Activated CD8-positive, alpha-beta T cell treated with anti-CD3 and anti-CD28 coated beads for 36 hours (primary cell): ENCODE results near the gene TRIM29. TPM values are rescaled to one million over a fixed set of nuclear protein-coding genes. Genes with fewer than 3 reads are reported as not detected.

ENCODE experiments used
- ATAC-seq: fragments of 200-7000 bp; cut with Tn5 transposase; one replicate; pipeline ENCODE4 v1.10.0; 2021; ENCODE audit warnings: mild to moderate bottlenecking, moderate library complexity
- CTCF ChIA-PET: fragments of 350-600 bp; sonication (Branson Sonifier 250); formaldehyde crosslinking; loops from one replicate; lab custom pipeline; 2021; ENCODE audit warnings: antibody characterized with exemption; lab: Charles Lee
- POLR2A ChIA-PET: fragments of 350-600 bp; sonication (Branson Sonifier 250); formaldehyde crosslinking; loops from one replicate; lab custom pipeline; 2021; ENCODE audit warnings: antibody characterized with exemption; lab: Charles Lee
- DNase-seq: peaks from one replicate; pipeline ENCODE4 v3.0.0-alpha.2; 2020
- H3K27ac Mint-ChIP-seq: one replicate; pipeline ENCODE4 v1.8.0; 2021; ENCODE audit warnings: mild to moderate bottlenecking, mixed read lengths
- H3K27me3 Mint-ChIP-seq: one replicate; pipeline ENCODE4 v1.8.0; 2021; ENCODE audit warnings: mixed read lengths
- H3K36me3 Mint-ChIP-seq: one replicate; pipeline ENCODE4 v1.8.0; 2021; ENCODE audit warnings: low read depth, mixed read lengths
- H3K4me1 Mint-ChIP-seq: one replicate; pipeline ENCODE4 v1.8.0; 2021; ENCODE audit warnings: low read depth, mixed read lengths
- H3K4me3 Mint-ChIP-seq: one replicate; pipeline ENCODE4 v1.8.0; 2021; ENCODE audit warnings: mild to moderate bottlenecking, moderate library complexity, mixed read lengths
- H3K9me3 Mint-ChIP-seq: one replicate; pipeline ENCODE4 v1.8.0; 2021; ENCODE audit warnings: mixed read lengths
- CTCF ChIP-seq: fragments of 200-600 bp; IDR thresholded peaks from one replicate; pipeline ENCODE4 v1.8.0; 2022; ENCODE audit warnings: antibody characterized with exemption, mild to moderate bottlenecking
- intact Hi-C: fragments of 100-400 bp; cut with micrococcal nuclease; formaldehyde crosslinking; loops from one replicate; pipeline ENCODE4 v1.10.0; 2022
- total RNA-seq, 2 experiments: library from RNA; stranded (reverse); gene quantifications; one replicate each; pipeline ENCODE4 v1.2.3, GENCODE V29; 2021

Gene TRIM29
- total RNA-seq, 2 experiments from 2014 or later = not detected

DNA sequence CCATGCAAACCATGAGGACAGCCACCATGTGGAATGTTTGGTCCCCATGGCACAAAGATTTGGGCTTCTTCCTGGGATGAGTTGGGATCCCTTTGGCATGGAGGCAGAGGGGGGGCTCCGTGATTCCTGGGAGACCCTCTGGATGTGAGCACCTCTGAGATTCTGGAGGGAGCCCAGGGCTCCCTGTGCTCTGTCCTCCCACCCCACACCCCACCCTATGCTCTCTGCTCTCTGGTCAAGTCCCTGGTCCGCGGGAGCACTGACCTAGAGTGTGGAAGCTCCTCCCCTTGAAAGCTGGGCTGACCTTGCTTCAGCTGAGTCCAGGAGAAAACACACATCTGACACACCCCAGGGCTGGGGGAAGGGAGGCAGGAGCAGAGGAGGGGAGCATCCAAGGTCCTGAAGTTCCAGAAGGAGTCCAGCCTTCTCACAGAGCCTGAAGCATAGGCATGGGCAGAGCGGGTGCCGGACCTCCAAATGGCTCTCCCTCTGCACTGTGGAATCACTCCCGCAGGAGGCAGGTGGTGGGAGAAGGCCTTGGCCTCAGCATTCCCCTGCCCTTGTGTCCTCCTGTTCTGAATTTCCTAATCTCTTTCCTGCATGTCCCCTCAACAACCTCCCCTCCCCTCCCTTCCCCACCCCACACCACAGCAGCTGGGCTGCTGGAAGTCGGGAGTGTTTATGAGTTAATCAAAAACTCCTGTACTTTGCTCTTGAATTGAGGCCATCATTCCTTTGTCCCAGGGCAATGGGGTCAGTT lies 47.2 kb upstream of the TRIM29 start:
- peaks cover 7% of the 10 kb centered on the region for H3K4me1 Mint-ChIP-seq
- TF ChIP-seq CTCF = no peak
- no peak overlapping the region for H3K4me3 Mint-ChIP-seq
- no peak overlapping the region for H3K27ac Mint-ChIP-seq
- intact Hi-C loops = no loop called here
- no peaks in the 10 kb centered on the region for H3K36me3 Mint-ChIP-seq
- POLR2A ChIA-PET = no interaction called here
- ATAC-seq (no peak), DNase-seq (no peak)
- peaks cover 12% of the 10 kb centered on the region for H3K27me3 Mint-ChIP-seq
- CTCF ChIA-PET = interaction anchor here (0.8 kb wide), 1 partner anchor 14 kb away, joined by 4 read pairs; no protein-coding TSS in a partner anchor
- no peaks in the 10 kb centered on the region for H3K9me3 Mint-ChIP-seq

DNA sequence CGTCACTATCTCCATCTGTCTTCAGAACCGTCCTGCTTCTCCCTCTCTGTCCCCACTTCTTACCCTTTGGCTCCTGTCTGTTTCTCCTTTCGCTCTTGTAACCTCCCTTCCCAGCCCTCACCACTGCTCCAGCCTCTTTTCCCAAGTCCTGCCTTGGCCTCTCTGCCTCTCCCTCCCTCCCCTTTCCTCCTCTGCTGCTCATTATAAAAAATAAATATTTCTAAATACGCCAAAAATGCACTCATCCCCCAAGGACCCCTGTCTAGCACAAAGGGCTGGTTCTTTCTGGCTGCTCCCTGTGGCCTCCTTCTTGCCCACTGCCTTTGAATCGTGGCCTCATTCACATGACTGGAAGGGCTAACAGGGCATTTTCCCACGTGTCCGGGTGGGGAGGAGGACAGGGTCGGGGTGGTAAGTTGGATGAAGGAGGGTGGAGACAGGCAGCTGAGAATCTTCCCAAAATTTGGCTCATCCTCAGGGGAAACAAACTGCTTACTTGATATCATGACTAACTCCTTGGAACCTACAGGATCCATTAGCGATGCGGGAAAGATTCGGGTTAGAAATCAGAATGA lies 46.5 kb upstream of the TRIM29 start:
- no peak overlapping the region for H3K27ac Mint-ChIP-seq
- H3K9me3 Mint-ChIP-seq = no peaks in the 10 kb centered on the region
- H3K27me3 Mint-ChIP-seq = peaks cover 12% of the 10 kb centered on the region
- intact Hi-C loops = no loop called here
- ATAC-seq (no peak), DNase-seq (no peak)
- CTCF ChIA-PET = no interaction called here
- peaks cover 7% of the 10 kb centered on the region for H3K4me1 Mint-ChIP-seq
- TF ChIP-seq CTCF = no peak
- POLR2A ChIA-PET = no interaction called here
- H3K36me3 Mint-ChIP-seq = no peaks in the 10 kb centered on the region
- H3K4me3 Mint-ChIP-seq = no peak overlapping the region

DNA sequence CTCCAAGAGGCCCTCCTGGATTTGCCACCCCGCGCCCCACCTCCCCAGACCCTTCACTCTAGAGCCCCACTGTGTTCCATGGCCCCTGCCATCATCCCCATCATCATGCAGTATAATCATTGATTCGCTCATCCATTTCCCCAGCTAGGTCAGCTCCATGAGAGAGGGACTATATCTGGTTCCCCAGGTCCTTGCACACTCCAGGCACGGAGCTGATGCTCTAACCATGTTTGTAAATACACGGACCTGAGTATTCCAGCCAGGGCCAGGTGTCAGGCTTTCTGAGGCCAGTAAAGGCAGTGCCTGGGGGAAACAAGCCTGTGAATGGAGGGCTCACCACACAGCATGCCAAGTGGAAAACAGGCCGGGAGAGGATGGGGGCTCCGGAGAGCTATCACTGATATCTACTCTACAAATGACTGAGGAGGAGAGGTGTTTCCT lies 45.8 kb upstream of the TRIM29 start:
- ATAC-seq = no peak
- intact Hi-C loops = no loop called here
- no peak for DNase-seq
- Mint-ChIP-seq H3K9me3 (no peaks in the 10 kb centered on the region), H3K4me3 (no peak overlapping the region), H3K27me3 (peaks cover 12% of the 10 kb centered on the region), H3K27ac (no peak overlapping the region), H3K4me1 (peaks cover 7% of the 10 kb centered on the region), H3K36me3 (no peaks in the 10 kb centered on the region)
- TF ChIP-seq CTCF = no peak
- ChIA-PET CTCF (no interaction called here), POLR2A (no interaction called here)

- H3K4me1 Mint-ChIP-seq = peaks cover 7% of the 10 kb centered on the region
These were observed 45.0 kb upstream of the TRIM29 start for GRCh38 chr11:120182790-120183491.

More at GRCh38 chr11:120182790-120183491, 45.0 kb upstream of the TRIM29 start:
- no peak for DNase-seq
- no peak for TF ChIP-seq CTCF
- intact Hi-C loops = no loop called here
- no peaks in the 10 kb centered on the region for H3K36me3 Mint-ChIP-seq
- ChIA-PET CTCF (no interaction called here), POLR2A (no interaction called here)
- H3K4me3 Mint-ChIP-seq = no peak overlapping the region
- no peak for ATAC-seq
- H3K9me3 Mint-ChIP-seq = no peaks in the 10 kb centered on the region
- no peak overlapping the region for H3K27ac Mint-ChIP-seq
- peaks cover 12% of the 10 kb centered on the region for H3K27me3 Mint-ChIP-seq
